GM12891 (cell line): ENCODE measurements around the gene KCNT1.

ENCODE experiments used
- POLR2A ChIP-seq: IDR thresholded peaks from 2 replicates; pipeline ENCODE4 v1.6.1; 2011; ENCODE audit warnings: low read depth, low read length, control low read depth
- POLR2AphosphoS5 ChIP-seq: IDR thresholded peaks from 2 replicates; pipeline ENCODE4 v1.6.1; 2011; ENCODE audit warnings: low read depth, low read length, control low read depth
- POU2F2 ChIP-seq: IDR thresholded peaks from 2 replicates; pipeline ENCODE4 v1.6.1; 2011; ENCODE audit warnings: low read depth, mild to moderate bottlenecking, control low read depth, low read length, moderate library complexity
- SPI1 ChIP-seq: IDR thresholded peaks from 2 replicates; pipeline ENCODE4 v1.6.1; 2011; ENCODE audit warnings: low read depth, low read length, control low read depth
- TAF1 ChIP-seq: IDR thresholded peaks from 2 replicates; pipeline ENCODE4 v1.6.1; 2011; ENCODE audit warnings: low read depth, low read length, control low read depth

- TF ChIP-seq TAF1: no peak
- no peak for TF ChIP-seq SPI1
- no peak for TF ChIP-seq POLR2AphosphoS5
- TF ChIP-seq POLR2A: no peak
- no peak for TF ChIP-seq POU2F2
Measured at GRCh38 chr9:135811801-135812200, 109.8 kb downstream of the KCNT1 start.
